Measurements from ENCODE around the gene ADAMTS6.

The ADAMTS6 gene

DNA sequence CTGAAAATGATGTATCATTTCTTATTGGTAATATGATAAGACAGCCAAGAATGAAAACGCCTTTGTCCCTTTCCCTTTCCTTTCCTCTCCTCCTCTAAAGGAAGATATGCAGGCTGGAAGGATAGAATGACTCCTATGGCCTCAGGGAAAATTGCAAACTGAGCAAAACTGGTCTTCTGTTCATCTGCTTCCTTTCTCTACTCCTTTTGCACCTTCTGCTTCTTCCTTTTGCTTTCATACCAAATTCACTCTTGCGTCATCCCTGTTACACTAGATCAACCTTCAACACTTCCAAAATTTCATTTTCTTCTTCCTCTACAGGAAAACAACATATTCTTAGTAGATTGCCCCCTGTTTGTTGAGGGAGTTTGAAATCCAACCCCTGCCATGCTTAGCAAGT is 234.1 kb downstream of the ADAMTS6 start:
- Histone ChIP-seq H3K9me2 (replicated peaks; ENCODE audit: insufficient read depth, low read length) (no peaks in the 10 kb centered on the region), H3K36me3 (ENCODE audit: low read length) (no peaks in the 10 kb centered on the region), H3K27ac (ENCODE audit: low read depth, low read length) (no peak overlapping the region), H2AFZ (ENCODE audit: low read depth, low read length, severe bottlenecking) (no peak overlapping the region), H3K9ac (ENCODE audit: low read length) (no peak overlapping the region), H3K4me2 (ENCODE audit: low read depth, low read length, poor library complexity, severe bottlenecking) (no peak overlapping the region), H4K20me1 (ENCODE audit: low read depth, low read length) (no peaks in the 10 kb centered on the region), H3K4me3 (ENCODE audit: insufficient read depth, low read length, poor library complexity, severe bottlenecking) (no peak overlapping the region), H3F3A (ENCODE audit: insufficient read depth) (no peaks in the 10 kb centered on the region), H3K79me2 (ENCODE audit: insufficient read depth, low read length) (no peaks in the 10 kb centered on the region), H3K27me3 (ENCODE audit: low read length) (no peaks in the 10 kb centered on the region), H3K9me3 (ENCODE audit: insufficient read depth, low read length) (no peaks in the 10 kb centered on the region)
- TF ChIP-seq, protein P1, sequence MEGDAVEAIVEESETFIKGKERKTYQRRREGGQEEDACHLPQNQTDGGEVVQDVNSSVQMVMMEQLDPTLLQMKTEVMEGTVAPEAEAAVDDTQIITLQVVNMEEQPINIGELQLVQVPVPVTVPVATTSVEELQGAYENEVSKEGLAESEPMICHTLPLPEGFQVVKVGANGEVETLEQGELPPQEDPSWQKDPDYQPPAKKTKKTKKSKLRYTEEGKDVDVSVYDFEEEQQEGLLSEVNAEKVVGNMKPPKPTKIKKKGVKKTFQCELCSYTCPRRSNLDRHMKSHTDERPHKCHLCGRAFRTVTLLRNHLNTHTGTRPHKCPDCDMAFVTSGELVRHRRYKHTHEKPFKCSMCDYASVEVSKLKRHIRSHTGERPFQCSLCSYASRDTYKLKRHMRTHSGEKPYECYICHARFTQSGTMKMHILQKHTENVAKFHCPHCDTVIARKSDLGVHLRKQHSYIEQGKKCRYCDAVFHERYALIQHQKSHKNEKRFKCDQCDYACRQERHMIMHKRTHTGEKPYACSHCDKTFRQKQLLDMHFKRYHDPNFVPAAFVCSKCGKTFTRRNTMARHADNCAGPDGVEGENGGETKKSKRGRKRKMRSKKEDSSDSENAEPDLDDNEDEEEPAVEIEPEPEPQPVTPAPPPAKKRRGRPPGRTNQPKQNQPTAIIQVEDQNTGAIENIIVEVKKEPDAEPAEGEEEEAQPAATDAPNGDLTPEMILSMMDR (IDR thresholded peaks at IDR 0.05; ENCODE audit: insufficient read depth, low read length, poor library complexity, severe bottlenecking): no peak
- no peak for TF ChIP-seq EZH2phosphoT487 (conservative IDR thresholded peaks at IDR 0.05; ENCODE audit: low read length)

DNA sequence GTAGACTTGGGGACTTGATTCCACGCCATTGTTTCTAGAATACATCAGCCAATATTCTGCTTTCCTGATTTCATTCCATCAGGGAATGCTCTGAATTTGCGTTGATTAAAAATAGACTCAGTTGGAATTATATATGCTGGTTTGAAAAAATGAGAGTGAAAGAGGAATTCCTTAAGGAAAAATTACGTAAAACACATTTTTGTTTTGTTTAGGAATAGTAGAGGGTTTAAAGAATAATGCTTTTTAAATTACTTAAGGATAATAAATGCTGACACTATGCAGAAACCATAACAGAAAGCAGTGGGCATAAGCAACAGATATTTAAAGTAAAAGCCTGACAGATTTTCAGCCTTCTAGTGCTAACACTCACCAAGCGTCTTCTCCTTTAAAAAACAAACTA is 235.0 kb downstream of the ADAMTS6 start:
- no peak overlapping the region for H3K4me2 ChIP-seq (ENCODE audit: low read depth, low read length, poor library complexity, severe bottlenecking)
- TF ChIP-seq EZH2phosphoT487 (conservative IDR thresholded peaks at IDR 0.05; ENCODE audit: low read length): no peak
- TF ChIP-seq, protein P1 (IDR thresholded peaks at IDR 0.05; ENCODE audit: insufficient read depth, low read length, poor library complexity, severe bottlenecking): no peak
- H2AFZ ChIP-seq (ENCODE audit: low read depth, low read length, severe bottlenecking): no peak overlapping the region
- H3K27ac ChIP-seq (ENCODE audit: low read depth, low read length): no peak overlapping the region
- no peaks in the 10 kb centered on the region for H3K9me3 ChIP-seq (ENCODE audit: insufficient read depth, low read length)
- H3K79me2 ChIP-seq (ENCODE audit: insufficient read depth, low read length): no peaks in the 10 kb centered on the region
- H4K20me1 ChIP-seq (ENCODE audit: low read depth, low read length): no peaks in the 10 kb centered on the region
- H3K27me3 ChIP-seq (ENCODE audit: low read length): no peaks in the 10 kb centered on the region
- no peaks in the 10 kb centered on the region for H3K36me3 ChIP-seq (ENCODE audit: low read length)
- H3K4me3 ChIP-seq (ENCODE audit: insufficient read depth, low read length, poor library complexity, severe bottlenecking): no peak overlapping the region
- no peaks in the 10 kb centered on the region for H3K9me2 ChIP-seq (replicated peaks; ENCODE audit: insufficient read depth, low read length)
- no peak overlapping the region for H3K9ac ChIP-seq (ENCODE audit: low read length)
- no peaks in the 10 kb centered on the region for H3F3A ChIP-seq (ENCODE audit: insufficient read depth)

DNA sequence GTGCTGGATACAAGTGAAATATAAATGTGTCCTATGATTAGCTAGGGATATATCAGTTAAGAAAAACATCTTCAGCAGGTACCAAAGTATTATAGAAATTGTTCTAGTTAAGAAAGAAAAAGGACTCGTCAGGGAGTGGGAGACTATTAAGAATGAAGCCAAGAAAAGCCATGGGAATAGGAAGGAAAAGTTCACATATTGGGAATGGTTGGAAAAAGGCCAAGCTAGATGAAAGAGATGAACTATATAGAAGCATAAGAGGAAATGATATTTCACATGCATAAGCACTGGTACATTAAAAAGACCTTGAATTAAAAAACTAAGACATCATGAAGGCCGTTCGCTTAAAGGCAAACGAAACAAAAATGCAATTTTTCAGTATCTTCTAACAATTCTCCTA is 237.7 kb downstream of the ADAMTS6 start:
- Histone ChIP-seq H3K9ac (ENCODE audit: low read length) (no peak overlapping the region), H4K20me1 (ENCODE audit: low read depth, low read length) (no peaks in the 10 kb centered on the region), H3K4me3 (ENCODE audit: insufficient read depth, low read length, poor library complexity, severe bottlenecking) (no peak overlapping the region), H3F3A (ENCODE audit: insufficient read depth) (no peaks in the 10 kb centered on the region), H3K27me3 (ENCODE audit: low read length) (no peaks in the 10 kb centered on the region), H3K27ac (ENCODE audit: low read depth, low read length) (no peak overlapping the region), H3K4me2 (ENCODE audit: low read depth, low read length, poor library complexity, severe bottlenecking) (no peak overlapping the region), H2AFZ (ENCODE audit: low read depth, low read length, severe bottlenecking) (no peak overlapping the region), H3K9me3 (ENCODE audit: insufficient read depth, low read length) (no peaks in the 10 kb centered on the region), H3K9me2 (replicated peaks; ENCODE audit: insufficient read depth, low read length) (no peaks in the 10 kb centered on the region), H3K36me3 (ENCODE audit: low read length) (no peaks in the 10 kb centered on the region), H3K79me2 (ENCODE audit: insufficient read depth, low read length) (no peaks in the 10 kb centered on the region)
- TF ChIP-seq, protein P1 (IDR thresholded peaks at IDR 0.05; ENCODE audit: insufficient read depth, low read length, poor library complexity, severe bottlenecking): no peak
- no peak for TF ChIP-seq EZH2phosphoT487 (conservative IDR thresholded peaks at IDR 0.05; ENCODE audit: low read length)

All from SU-DHL-6 (cell line).